GM19468 (cell line): Measurements from ENCODE around the gene GNL2.
"Not testable (repeated sequence)": the region's sequence is repeated elsewhere in the genome, so short reads cannot be mapped to it uniquely, and the experiment has no call there.

Source experiments
- ATAC-seq: cut with Tn5 transposase; IDR thresholded peaks from one replicate; pipeline ENCODE4 v1.9.1; 2021; ENCODE audit warnings: mild to moderate bottlenecking, moderate library complexity, moderate number of reproducible peaks; ENCODE audit not compliant: unreplicated experiment; ENCODE audit errors: extremely low read depth

The GNL2 gene

DNA sequence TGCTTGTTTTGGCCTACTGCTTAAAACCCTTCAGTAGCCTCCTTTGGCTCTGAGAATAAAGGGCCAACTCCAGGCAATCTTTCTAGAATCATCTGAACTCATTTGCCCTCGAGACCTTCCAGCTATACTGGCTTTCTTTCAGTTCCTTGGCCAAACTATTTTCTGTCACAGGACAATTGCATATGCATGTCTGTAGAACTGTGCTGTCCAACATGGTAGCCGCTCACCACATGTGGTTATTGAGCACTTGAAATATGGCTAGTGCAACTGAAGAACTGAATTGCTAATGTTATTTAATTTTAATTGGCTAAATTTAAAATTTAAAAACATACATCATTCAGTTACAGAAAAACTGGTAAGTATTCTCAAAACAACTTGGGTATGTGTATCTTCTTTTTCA lies 14.3 kb upstream of the GNL2 start:
- ATAC-seq: no peak

DNA sequence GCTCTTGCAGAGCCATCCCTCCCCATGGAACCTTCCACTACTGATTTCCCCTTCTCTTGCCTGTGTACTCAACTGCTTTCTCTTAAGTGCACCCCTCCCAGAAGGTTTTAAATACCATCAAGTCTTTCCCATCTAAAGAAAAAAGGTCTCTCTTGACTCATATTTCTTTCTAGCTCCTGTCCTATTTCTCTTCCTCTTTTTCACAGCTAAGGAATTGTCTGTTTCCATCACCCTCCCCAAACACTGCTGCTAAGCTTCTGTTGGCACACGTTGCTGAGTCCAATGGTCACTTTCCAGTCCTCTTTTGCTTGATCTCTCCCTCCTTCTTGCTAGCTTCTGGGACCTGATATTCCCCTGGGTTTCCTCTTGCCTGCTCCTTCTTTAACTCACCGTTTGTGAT lies 13.3 kb upstream of the GNL2 start:
- no peak for ATAC-seq

DNA sequence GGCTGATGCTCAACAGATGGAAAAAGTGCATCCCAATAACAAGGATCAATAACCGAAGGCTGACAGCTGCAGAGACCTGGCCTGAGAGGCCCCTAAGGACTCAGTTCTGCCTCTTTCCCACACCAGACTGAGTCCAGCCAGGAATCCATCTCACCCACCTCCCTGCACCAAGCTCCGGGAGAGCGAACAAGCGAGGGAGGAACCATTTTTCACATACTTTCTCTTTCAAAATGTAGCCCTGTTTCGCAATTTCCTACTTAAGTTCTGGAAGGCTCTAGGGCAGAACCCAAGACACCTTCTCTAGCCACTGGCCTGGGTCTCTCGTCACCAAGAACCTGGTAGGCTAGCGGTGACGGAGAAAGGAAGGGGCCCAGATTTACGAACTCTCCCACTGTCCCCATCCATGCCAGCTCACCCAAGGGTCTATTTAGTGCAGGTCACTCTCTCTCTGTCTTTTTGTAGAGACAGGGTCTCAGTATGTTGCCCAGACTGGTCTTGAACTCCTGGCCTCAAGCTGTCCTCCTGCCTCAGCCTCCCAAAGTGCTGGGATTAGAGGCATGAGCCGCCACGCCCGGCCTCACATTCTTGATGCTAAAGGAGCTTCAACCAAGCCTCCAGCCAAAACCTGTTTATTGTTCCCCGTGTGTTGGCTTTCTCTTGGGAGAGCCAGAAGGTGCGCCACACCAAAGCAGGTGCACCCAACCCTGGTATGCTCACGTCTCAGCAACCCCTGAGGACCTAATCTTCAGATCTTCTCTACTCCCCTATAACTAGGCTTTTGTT lies 10.9 kb upstream of the GNL2 start:
- no peak for ATAC-seq

DNA sequence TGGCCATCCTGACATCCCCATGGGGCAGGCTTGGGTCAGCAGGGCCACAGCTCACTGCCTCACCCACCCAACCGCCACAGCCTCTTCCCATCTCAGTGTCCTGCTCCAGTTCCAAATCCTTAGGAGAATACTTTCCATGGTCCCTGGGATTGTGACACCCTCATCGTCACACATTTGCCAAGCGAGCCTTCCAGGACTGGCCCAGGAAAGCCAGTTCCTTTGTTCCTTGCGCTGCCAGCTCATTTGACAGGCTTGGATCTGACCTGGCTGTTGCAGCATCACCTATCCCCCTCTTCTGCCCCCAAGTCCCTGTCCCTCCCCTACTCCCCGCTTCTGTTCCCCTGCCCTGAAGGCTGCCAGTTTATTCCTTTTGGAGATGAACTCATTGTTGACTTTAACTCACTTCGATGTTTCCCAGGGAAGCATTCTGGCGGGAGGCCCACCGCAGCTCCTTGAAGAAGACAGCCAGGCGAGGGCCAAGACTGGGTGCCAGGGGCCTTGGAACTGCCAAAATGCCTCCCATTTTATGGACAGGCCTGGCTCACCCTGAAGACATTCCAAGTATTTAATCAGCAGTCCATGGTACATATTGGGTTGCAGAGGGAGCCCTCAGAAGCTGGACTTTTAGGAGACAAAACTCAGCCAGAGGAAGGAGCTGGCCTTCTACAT lies 10.2 kb upstream of the GNL2 start:
- ATAC-seq: no peak

DNA sequence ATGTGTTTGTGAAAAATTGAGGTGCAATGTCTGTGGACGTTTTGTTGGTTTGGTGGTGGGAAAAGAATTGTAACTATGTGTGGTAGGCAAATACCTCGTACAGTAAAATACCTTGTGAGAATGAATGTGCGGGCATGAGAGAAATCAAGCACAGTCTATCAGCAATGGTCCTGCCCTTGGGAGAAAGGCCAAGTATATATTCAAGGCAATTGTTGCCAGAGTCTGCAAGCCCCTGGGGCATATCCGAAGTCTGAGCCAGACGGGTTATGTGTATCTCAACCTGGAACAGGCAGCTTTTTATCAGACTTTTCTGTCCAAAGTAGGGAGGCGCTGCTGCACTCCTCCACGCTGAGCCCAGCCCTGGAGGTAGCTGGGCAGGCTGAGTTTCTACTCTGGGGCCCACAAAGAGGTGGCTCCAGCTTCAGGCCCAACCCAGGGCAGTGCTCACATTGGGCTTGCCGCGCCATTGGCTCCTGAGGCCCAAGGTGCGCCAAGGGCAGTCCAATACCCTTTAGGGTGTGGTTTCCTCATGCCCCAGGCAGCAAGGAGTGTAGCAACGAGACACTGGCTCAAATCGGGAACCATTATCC lies 9.4 kb upstream of the GNL2 start:
- no peak for ATAC-seq

DNA sequence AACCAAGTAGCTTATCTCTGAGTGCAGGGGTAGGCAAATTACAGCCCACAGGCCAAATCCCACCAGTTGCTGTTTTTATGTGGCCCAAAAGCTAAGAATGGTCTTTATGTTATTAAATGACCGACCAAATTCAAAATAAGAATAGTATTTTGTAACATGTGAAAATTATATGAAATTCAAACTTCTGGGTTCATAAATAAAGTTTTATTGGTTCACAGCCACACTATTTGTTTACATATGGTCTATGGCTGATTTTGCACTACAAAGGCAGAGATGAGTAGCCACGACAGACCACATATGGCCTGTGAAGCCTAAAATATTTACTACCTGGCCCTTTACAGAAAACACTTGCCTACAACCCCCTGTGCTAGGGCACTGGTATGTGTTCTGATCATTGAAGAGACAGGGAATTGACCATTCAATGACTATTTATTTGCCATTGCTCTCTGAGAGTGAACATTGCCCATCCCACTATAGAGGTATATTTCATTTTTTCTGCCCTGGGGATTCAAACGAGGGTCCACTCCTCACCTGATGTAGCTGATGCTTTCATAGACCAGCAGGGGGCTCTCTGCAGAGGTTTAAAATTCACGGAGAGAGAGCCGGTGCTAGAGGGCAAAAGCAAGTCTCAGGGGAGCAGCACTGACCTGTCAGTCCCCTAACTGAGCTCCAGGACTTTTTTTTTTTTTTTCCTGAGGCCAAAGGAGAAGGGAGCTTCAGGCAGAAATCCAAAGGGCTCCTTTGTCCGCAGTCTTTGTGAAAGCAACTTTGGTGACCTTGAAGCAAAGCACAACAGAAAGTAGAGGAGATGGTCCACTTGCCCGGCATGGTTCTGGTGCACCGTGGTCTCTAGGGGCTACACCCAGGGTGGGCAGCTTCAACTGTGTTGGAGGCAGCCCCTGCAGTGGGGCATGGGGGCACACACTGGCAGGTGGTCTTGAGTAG lies 7.3 kb upstream of the GNL2 start:
- no peak for ATAC-seq

DNA sequence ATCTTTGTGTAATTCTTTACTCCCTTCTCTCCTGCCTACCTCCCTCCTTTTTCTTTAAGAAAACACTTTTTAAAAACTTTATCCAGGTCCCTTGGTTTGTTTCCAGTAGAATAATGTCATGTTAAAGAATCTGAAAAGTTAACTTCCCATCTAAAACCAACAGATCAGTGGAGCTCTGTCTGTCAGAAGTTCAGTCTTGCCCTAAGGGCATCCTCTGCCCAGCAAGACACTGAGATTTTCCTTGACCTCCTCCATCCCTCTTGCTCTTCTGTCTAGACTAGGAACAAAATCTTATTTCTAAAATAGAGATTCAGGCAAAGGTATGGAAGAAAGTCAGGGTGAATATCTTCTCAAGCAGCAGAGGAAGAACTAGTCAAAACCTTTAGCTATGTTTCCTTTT lies 5.7 kb upstream of the GNL2 start:
- no peak for ATAC-seq

DNA sequence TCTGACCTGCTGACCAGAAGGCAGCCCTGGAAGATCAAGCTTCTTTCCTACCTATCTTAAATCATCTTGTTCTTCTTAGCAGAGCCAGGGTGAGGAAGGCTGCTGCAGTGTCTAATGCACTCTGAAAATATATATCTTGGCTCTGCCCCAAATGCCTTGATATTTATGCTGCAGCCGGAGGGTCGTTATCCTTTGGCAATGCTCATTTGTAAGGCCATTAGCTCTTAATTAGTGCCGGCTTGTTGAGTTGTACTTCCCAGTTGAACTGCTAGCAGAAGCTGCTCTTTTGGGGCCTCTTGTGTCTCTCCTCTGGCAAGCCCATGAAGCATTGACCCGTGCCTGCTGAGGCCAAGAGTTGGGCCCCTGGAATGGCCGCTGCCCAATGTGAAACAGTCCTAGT lies 4.2 kb upstream of the GNL2 start:
- ATAC-seq: no peak

DNA sequence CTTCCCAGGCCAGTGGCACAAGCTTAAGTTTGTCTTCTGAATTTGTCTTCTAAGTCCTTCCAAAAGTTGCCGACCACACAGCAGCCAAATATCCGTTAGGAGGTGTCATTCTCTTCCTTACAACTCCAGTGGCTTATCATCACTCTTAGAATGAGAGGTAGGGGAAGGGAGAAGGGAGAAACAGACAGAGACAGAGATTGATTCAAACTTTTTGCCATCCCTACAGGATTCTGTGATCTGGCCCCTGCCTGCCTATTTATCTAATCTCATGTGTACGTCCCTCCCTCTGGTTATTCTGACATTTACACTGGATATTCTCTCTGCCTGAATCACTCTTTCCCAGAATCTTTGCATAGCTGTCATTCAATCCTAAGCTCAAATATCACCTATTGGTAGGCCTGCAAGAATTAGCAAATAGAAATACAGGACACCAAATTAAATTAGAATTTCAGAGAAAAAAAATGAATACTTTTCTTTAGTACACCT lies 488 bp upstream of the GNL2 start:
- ATAC-seq: no peak

DNA sequence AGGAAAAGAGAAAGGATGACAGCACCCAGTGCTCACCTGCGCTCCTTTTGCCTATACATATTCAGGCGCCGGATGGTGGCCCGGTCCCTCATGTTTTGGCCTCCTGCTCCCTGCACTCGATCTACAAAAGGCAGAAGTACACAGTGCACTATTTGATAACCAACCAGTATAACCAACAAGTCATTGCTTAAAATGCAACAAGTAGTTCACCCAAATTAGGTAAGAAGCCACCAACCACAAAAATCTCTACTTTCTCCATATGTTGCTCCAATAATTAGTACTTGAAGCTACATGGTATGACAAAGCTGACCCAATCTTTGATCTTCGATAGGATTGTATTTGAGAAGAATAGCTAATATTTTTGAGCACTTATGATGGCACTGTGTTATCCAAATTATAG lies 2.0 kb downstream of the GNL2 start:
- ATAC-seq: no peak

DNA sequence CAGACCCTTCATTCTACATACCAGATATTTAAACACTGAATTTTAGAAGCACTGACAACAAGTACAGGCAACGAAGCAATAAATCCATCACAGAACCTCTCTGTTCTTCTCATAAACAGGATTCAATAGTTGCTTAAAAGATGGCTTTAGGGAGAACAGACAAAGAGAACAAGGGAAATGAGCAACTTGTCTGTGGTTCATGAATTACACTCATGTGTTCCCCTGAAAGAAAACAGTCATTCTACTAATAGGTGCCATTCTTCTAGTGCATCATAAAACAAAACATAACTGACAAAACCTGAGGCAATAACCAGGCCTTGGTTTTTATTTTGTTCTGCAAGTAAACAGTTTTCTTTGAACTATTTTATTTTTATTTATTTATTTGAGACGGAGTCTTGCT lies 6.8 kb downstream of the GNL2 start:
- ATAC-seq: no peak

DNA sequence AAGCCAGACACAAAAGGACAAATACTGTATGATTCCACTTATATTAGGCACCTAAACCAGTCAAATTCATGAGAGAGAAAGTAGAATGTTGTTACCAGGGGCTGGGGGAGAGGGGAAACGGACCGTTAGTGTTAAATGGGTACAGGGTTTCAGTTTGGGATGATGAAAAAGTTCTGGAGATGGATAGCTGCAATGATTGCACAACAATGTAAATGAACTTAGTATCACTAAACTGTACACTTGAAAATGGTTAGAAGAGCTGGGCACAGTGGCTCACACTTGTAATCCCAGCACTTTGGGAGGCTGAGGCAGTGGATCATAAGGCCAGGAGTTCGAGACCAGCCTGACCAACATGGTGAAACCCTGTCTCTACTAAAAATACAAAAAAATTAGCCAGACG lies 11.2 kb downstream of the GNL2 start:
- ATAC-seq: not testable (repeated sequence)

DNA sequence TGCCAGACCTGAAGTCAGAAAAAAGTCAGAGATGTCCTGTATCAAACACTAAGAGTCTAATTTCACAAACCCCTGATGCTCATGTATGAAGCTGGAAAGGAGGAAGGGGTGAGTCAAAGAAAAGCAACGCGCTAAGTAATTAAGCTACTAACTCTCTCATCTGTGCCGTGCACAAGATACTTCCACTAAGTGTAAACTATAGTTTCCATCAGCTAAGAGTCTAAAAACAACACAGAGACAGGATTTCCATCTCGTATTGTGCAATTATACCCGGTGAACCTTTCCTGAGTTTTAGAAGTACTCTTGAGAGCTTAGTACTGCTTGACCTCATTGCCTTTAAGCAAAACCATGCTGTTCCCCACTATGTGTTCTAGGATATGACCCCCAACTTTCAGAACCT lies 20.0 kb downstream of the GNL2 start:
- ATAC-seq: no peak

DNA sequence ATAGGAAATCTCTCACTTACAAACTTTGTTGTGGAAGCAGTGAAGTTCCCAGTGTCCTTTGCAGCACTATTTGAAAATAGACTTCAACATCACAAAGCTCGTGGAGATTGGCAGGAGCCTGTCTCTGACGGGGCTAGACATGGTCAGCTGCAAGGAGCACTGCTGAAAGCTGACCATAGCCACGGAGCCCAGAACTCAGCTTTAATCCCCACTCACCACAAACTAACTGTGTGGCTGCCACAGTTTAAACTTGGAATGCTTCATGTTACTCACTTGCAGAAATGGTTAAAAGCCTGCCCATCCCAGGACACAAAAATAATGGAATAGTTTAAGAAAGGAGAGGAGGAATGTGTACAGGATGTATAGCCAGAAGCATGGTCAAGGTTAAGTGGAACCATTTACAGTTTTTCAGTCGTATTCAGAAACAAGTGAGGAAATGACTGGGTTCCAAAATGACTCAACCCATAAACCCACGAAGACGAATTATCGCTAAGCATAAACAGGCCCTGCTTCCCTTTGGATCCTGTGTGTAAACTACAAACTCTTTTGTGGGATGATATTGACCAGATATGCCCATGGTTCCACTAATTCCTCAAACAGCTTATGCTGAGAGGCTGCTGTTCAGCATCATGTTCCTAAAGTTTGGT lies 20.8 kb downstream of the GNL2 start:
- no peak for ATAC-seq

DNA sequence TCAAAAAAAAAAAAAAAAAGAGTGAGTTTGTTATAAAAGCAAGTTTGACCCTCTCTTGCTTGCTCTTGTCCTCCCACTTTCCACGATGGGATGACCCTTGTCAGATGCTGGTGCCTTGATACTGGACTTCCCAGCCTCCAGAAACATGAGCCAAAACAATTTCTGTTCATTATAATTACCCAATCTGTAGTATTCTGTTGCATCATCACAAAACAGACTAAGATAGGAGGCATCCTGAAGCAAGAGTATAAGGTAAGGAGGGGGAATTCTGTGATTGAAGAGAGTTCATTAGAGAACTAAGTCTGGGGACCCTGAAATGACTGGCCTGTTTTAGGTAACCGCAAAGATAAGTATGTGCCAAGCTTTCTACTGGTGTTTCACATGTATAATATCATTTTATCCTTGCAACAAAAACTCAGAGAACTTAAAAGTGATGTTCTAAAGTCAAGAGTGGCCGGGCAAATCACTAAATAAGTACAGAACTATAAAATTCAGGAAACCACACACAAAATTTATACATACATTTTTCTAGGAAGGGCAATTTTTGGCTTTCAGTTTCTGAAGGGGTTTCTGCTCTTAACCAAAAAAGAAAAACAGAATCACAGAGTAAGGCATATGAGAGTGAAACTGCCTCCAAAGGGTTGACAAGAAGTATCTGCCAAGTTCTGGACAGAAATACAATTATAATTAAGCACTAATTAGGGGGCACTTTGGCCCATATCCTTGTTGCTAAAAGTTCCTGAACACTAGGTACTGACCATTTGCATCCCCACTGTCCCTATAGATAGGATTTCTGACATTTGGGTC lies 25.0 kb downstream of the GNL2 start:
- no peak for ATAC-seq

DNA sequence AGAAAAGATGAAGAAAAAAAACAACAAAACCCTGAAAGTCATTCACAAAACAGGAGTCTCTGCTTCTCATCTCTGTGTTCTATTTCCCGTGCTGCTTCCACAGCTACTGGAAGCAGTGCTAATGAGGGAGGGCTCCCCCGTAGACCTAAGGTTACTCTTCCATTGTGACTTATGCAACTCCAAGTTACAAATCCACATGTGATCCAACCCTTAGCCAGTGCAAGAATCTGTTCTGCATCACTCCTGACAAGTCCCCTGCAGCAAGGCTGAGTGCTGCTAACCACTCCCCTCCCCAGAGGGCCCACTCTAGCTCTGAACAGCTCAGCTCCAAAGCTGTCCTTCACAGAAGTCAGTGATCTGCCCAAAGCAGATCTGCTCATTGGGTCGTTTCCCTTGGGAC lies 28.7 kb downstream of the GNL2 start:
- no peak for ATAC-seq

DNA sequence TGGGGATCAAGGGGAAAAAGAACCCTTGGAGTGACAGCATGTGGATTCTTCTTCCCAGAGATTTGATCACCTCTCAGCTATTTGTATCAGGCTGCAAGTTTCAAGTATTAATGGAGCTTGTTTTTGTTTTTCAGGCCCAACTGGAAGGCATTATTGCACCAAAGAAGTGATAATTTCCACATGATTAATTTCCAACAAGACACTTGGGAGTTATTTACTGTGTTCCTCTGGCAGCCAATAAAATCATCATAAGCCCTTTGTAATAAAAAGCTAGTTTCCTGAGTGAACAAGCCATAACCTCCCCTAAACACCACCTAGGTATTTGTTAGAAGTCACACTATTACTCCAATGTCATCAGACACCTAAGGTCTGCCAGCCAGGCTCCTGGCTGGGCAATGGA lies 30.8 kb downstream of the GNL2 start:
- ATAC-seq: no peak

DNA sequence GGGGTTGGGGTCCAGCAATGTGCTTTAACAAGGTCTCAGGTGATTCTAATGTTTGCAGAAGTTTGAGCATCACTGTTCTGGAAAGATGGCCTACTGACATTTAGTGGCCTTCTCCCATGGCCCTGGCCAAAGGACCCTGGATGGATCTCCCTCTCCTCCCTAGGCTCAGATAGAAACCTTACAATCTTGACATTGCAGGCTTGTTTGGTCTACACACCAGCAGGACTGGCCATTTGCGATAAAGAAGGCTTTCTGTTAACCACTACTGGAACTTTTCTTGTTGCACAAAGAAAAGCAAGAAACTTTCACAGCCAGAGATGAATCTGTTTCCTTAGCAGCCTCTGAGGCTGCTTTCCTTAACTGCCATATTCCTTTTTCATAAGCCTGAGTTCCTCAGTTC lies 32.8 kb downstream of the GNL2 start:
- no peak for ATAC-seq
